ENCODE data around the gene ABRAXAS1. TPM values are rescaled to one million over a fixed set of nuclear protein-coding genes. Genes with fewer than 3 reads are reported as not detected.

The ABRAXAS1 gene
- total and polyA plus RNA-seq, 2 of the 13 experiments (the other 11 are each of a cell fraction or from before 2014, with no cell fraction given), result 14.1 to 14.7 TPM

DNA sequence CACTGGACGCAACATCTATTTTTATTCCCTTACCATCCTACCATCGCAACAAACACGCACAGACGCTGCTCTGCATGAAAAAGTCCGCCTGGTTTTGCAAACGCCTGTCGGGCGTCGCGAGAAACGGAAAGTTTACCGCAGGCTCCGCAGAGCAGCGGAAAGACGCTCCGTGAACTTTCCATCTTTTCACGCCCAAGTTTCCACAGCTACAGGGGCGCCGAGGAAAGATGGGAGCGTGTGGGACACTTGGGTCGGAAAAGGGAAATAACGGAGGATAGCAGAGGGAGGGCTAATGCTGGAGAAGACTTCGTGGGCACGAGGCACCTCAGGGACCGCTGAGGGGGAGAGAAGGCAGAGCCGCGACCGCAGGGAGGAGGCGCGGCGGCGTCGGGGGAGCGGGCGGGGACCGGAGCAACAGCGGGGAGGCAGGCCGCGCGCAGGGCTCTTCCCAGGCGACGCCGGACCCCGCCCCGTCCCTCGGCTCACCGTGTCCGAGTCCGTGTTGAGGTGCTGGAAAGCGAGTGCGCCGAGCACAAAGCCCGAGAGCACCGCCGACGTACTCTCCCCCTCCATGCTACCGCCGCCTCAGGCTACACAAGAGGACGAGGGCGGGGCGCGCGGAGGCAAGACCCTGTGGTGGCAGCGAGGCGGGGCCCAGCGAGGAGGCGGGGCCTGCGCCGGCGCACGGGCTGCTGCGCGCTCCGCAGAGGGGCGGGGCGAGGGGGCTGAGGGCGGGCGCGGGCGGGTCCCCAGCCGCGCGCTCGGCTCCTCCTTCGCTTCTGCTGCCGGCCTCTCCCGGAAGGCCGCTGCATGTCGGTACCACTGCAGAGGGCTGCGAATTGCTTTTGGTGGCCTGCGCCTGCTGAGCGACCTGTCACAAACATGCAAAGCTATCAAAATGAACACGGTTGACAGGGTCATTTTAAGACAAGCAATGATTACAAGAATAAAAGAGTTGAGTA lies at the start of gene ABRAXAS1 (continued):
- TF ChIP-seq ZNF646 (CRISPR knock-in tag; IDR thresholded peaks at IDR 0.05), result no peak
- peak; percentile 98 for TF ChIP-seq ZNF687 (CRISPR knock-in tag; IDR thresholded peaks at IDR 0.05)
- no peak for TF ChIP-seq FOXK2 (IDR thresholded peaks at IDR 0.05)
- TF ChIP-seq KDM4B (CRISPR knock-in tag; IDR thresholded peaks at IDR 0.05), result no peak; the same call in 1 of the 2 replicates
- TF ChIP-seq PHF20 (CRISPR knock-in tag; IDR thresholded peaks at IDR 0.05), result peak; percentile 62; the same call in 1 of the 2 replicates
- TF ChIP-seq, protein P1, sequence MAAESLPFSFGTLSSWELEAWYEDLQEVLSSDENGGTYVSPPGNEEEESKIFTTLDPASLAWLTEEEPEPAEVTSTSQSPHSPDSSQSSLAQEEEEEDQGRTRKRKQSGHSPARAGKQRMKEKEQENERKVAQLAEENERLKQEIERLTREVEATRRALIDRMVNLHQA (CRISPR knock-in tag; IDR thresholded peaks at IDR 0.05), result no peak
- peak; percentile 65 for TF ChIP-seq ESRRA (CRISPR knock-in tag; IDR thresholded peaks at IDR 0.05; ENCODE audit: low read depth)
- no peak for TF ChIP-seq HNRNPH1 (optimal IDR thresholded peaks at IDR 0.05; ENCODE audit: low read depth, low read length)
- no peak; the same call in 1 of the 2 replicates for TF ChIP-seq GATAD2A (CRISPR knock-in tag; IDR thresholded peaks at IDR 0.05)
- TF ChIP-seq KLF11 (CRISPR knock-in tag; IDR thresholded peaks at IDR 0.05), result no peak
- TF ChIP-seq ZIK1 (CRISPR knock-in tag; IDR thresholded peaks at IDR 0.05; ENCODE audit: borderline replicate concordance, low read depth), result peak; percentile 86
- TF ChIP-seq PAX8 (CRISPR knock-in tag; IDR thresholded peaks at IDR 0.05; ENCODE audit: borderline replicate concordance), result no peak
- TF ChIP-seq ZNF275 (CRISPR knock-in tag; IDR thresholded peaks at IDR 0.05; ENCODE audit: borderline replicate concordance), result peak; percentile 80; the same call in 1 of the 2 replicates
- no peak for TF ChIP-seq TP53 (CRISPR knock-in tag; conservative IDR thresholded peaks at IDR 0.05)
- TF ChIP-seq ZNF567 (CRISPR knock-in tag; IDR thresholded peaks at IDR 0.05; ENCODE audit: borderline replicate concordance), result peak; percentile 83; the same call in 1 of the 2 replicates

All from HepG2 (cell line).